PC-3 (cell line): ENCODE results near the gene CYB561A3. TPM values are rescaled to one million over a fixed set of nuclear protein-coding genes. Genes with fewer than 3 reads are reported as not detected.

Experiments
- ATAC-seq: fragments of 200-7000 bp; cut with Tn5 transposase; 2 replicates; pipeline ENCODE4 v1.9.1; 2020; ENCODE audit warnings: mild to moderate bottlenecking, moderate library complexity
- BruUV-seq: library from RNA; stranded (reverse); fragments of 400-500 nt; replicated peaks from 2 replicates; lab custom pipeline; 2021; lab: Mats Ljungman, UMichigan
- CTCF ChIA-PET: fragments of 300-600 bp; sonication (Branson Sonifier 250); formaldehyde crosslinking; loops from one replicate; lab custom pipeline; 2022; ENCODE audit warnings: antibody characterized with exemption; lab: Charles Lee
- POLR2A ChIA-PET: fragments of 300-600 bp; sonication (Branson Sonifier 250); formaldehyde crosslinking; loops from one replicate; lab custom pipeline; 2022; ENCODE audit warnings: antibody characterized with exemption; ENCODE audit not compliant: unreplicated experiment; lab: Charles Lee
- DNase-seq: peaks from one replicate; pipeline ENCODE4 v3.0.0-alpha.2; 2015
- H2AFZ ChIP-seq: fragments of 300-600 bp; sonication (generic); 2 replicates; pipeline ENCODE4 v1.6.0; 2016; ENCODE audit warnings: antibody characterized with exemption, low read length
- H3F3A ChIP-seq: fragments of 300-600 bp; sonication (generic); one replicate; pipeline ENCODE4 v1.6.0; 2017; ENCODE audit warnings: antibody characterized with exemption, low read length, control low read depth, mild to moderate bottlenecking; ENCODE audit not compliant: unreplicated experiment
- H3K27ac ChIP-seq: fragments of 300-600 bp; sonication (generic); 2 replicates; pipeline ENCODE4 v1.5.1; 2016; ENCODE audit warnings: mild to moderate bottlenecking, low read length
- H3K27me3 ChIP-seq: fragments of 300-600 bp; sonication (generic); 2 replicates; pipeline ENCODE4 v1.6.1; 2016; ENCODE audit warnings: low read length, mixed read lengths
- H3K36me3 ChIP-seq: fragments of 300-600 bp; sonication (generic); 2 replicates; pipeline ENCODE4 v1.6.1; 2016; ENCODE audit warnings: low read depth, mixed run types, low read length, mixed read lengths
- H3K4me1 ChIP-seq: fragments of 300-600 bp; sonication (generic); 2 replicates; pipeline ENCODE4 v1.5.1; 2016; ENCODE audit warnings: low read length; ENCODE audit not compliant: insufficient read depth
- H3K4me2 ChIP-seq: fragments of 300-600 bp; sonication (generic); 2 replicates; pipeline ENCODE4 v1.6.0; 2016; ENCODE audit warnings: low read length
- H3K4me3 ChIP-seq: fragments of 300-600 bp; sonication (generic); 2 replicates; pipeline ENCODE4 v1.5.1; 2016; ENCODE audit warnings: mild to moderate bottlenecking, low read length, mixed read lengths
- H3K79me2 ChIP-seq: fragments of 300-600 bp; sonication (generic); 2 replicates; pipeline ENCODE4 v1.6.1; 2017; ENCODE audit warnings: low read length, mixed read lengths
- H3K9ac ChIP-seq: fragments of 300-600 bp; sonication (generic); 2 replicates; pipeline ENCODE4 v1.6.0; 2016; ENCODE audit warnings: mild to moderate bottlenecking, low read length
- H3K9me2 ChIP-seq: fragments of 300-600 bp; sonication (generic); replicated peaks from 2 replicates; pipeline ENCODE4 v1.6.1; 2016; ENCODE audit warnings: mixed run types, low read length, mixed read lengths
- H3K9me3 ChIP-seq: fragments of 300-600 bp; sonication (generic); 2 replicates; pipeline ENCODE4 v1.6.1; 2016; ENCODE audit warnings: low read length, mixed read lengths
- H4K20me1 ChIP-seq: fragments of 300-600 bp; sonication (generic); 2 replicates; pipeline ENCODE4 v1.6.1; 2016; ENCODE audit warnings: low read length, mixed read lengths
- EZH2 ChIP-seq: fragments of 300-600 bp; sonication (generic); IDR thresholded peaks from one replicate; pipeline ENCODE4 v1.6.1; 2017; ENCODE audit warnings: antibody characterized with exemption, mild to moderate bottlenecking, low read length; ENCODE audit not compliant: unreplicated experiment
- EZH2phosphoT487 ChIP-seq: fragments of 300-600 bp; sonication (generic); IDR thresholded peaks from 2 replicates; pipeline ENCODE4 v1.6.1; 2018; ENCODE audit warnings: mild to moderate bottlenecking, antibody characterized with exemption, low read length, borderline replicate concordance
- intact Hi-C: fragments of 100-400 bp; cut with micrococcal nuclease; formaldehyde crosslinking; loops from 2 replicates; pipeline ENCODE4 v1.9.0; 2023
- total RNA-seq: library from RNA; depleted of rRNA; stranded (reverse); fragments of >200 nt; gene quantifications from 2 replicates; pipeline ENCODE4 v1.2.3, GENCODE V29; 2014
- TF ChIP-seq, protein P1 (sequence below): fragments of 300-600 bp; sonication (generic); conservative IDR thresholded peaks from 2 replicates; pipeline ENCODE4 v1.5.1; 2017; ENCODE audit warnings: antibody characterized with exemption, low read depth, mild to moderate bottlenecking, low read length

Gene CYB561A3
- total RNA-seq, 1 experiment from 2014 or later, result 51.2 TPM

DNA sequence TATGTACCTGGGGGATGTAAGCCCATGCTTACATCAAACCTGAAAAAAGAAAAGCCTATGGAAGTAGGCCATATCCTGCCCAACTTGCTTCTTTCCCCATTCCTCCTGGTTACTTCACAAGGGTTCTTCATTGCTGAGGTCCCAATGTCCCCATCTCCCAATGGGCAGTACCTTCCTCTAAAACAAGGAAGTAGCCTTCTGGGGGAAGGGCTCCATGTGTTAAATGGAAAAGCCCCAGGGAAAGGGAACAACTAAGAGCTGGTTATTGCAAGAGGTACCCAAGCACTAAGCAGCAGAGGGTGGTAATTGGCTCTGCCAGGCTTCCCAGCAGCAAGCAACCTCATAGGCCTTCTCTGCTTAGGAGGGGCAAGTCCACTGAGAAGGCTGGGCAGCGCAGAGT lies 42.0 kb upstream of the CYB561A3 start:
- Histone ChIP-seq H3F3A (peaks cover 3% of the 10 kb centered on the region), H3K36me3 (peaks cover 64% of the 10 kb centered on the region), H2AFZ (no peak overlapping the region), H3K27me3 (no peaks in the 10 kb centered on the region), H3K4me2 (no peak overlapping the region), H4K20me1 (no peaks in the 10 kb centered on the region; the same call in 1 of the 2 replicates), H3K9me3 (no peaks in the 10 kb centered on the region), H3K9ac (no peak overlapping the region), H3K9me2 (no peaks in the 10 kb centered on the region), H3K79me2 (no peaks in the 10 kb centered on the region), H3K4me3 (no peak overlapping the region), H3K4me1 (no peaks in the 10 kb centered on the region), H3K27ac (no peak overlapping the region)
- no TSS peak for BruUV-seq
- intact Hi-C loops, result no loop called here
- ChIA-PET CTCF (no interaction called here), POLR2A (no interaction called here)
- TF ChIP-seq, protein P1, sequence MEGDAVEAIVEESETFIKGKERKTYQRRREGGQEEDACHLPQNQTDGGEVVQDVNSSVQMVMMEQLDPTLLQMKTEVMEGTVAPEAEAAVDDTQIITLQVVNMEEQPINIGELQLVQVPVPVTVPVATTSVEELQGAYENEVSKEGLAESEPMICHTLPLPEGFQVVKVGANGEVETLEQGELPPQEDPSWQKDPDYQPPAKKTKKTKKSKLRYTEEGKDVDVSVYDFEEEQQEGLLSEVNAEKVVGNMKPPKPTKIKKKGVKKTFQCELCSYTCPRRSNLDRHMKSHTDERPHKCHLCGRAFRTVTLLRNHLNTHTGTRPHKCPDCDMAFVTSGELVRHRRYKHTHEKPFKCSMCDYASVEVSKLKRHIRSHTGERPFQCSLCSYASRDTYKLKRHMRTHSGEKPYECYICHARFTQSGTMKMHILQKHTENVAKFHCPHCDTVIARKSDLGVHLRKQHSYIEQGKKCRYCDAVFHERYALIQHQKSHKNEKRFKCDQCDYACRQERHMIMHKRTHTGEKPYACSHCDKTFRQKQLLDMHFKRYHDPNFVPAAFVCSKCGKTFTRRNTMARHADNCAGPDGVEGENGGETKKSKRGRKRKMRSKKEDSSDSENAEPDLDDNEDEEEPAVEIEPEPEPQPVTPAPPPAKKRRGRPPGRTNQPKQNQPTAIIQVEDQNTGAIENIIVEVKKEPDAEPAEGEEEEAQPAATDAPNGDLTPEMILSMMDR, result no peak
- TF ChIP-seq EZH2 (no peak), EZH2phosphoT487 (no peak)
- ATAC-seq (no peak), DNase-seq (no peak)

DNA sequence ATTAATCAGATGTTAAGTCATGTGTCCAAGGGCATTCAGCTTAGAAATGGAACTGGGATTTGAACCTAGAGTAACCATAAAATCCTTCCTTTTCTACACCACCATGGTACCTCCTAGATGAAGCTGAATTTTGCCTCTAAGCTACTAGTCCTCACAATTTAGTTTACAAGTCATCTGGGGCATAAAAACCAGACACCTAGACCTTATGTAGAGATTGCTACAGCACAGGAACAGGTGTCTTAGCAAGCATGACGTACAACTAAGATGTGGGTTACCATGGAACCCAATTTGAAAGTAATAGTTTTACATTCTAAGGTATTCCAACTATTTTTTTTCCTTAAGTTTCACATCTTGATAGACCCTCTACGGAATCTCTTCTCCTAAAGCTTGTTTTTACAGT lies 39.9 kb upstream of the CYB561A3 start:
- Histone ChIP-seq H3K36me3 (peaks cover 52% of the 10 kb centered on the region), H3K4me3 (no peak overlapping the region), H3K4me2 (no peak overlapping the region), H3F3A (peaks cover 3% of the 10 kb centered on the region), H3K9ac (no peak overlapping the region), H2AFZ (no peak overlapping the region), H3K79me2 (no peaks in the 10 kb centered on the region), H3K27ac (no peak overlapping the region), H3K4me1 (no peaks in the 10 kb centered on the region), H4K20me1 (no peaks in the 10 kb centered on the region; the same call in 1 of the 2 replicates), H3K27me3 (no peaks in the 10 kb centered on the region), H3K9me2 (no peaks in the 10 kb centered on the region), H3K9me3 (no peaks in the 10 kb centered on the region)
- no peak for ATAC-seq
- intact Hi-C loops, result no loop called here
- BruUV-seq, result no TSS peak
- POLR2A ChIA-PET, result interaction anchor here (0.7 kb wide), 1 partner anchor 8 kb away, joined by 5 read pairs; no protein-coding TSS in a partner anchor
- DNase-seq, result no peak
- CTCF ChIA-PET, result interaction anchor here (0.6 to 1.0 kb wide), 3 partner anchors 17 to 67 kb away, joined by 3 to 4 read pairs (median 3); no protein-coding TSS in a partner anchor
- TF ChIP-seq EZH2phosphoT487 (no peak), EZH2 (no peak)
- TF ChIP-seq, protein P1, result no peak

DNA sequence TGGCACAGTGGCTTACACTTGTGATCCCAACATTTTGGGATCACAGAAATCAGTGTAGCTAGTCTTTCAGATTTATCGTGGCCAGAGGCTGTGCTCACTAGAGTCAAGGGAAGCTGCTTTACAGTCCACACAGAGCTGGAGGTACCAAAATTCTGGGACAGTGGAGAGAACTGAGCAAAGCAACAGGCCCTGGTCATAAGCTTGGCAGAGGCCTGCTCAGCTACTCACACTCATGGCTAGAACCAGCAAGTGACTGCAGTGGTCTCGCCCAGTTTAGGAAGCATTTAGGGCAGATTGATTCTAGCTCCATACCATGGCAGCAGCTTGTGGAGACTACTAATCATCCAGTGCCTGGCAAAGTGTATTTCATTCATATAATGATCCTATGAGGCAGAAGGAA lies 39.5 kb upstream of the CYB561A3 start:
- no peak for DNase-seq
- H3K9me3 ChIP-seq, result no peaks in the 10 kb centered on the region
- H3K36me3 ChIP-seq, result peaks cover 49% of the 10 kb centered on the region
- no peaks in the 10 kb centered on the region for H3K4me1 ChIP-seq
- H2AFZ ChIP-seq, result no peak overlapping the region
- H3F3A ChIP-seq, result peaks cover 3% of the 10 kb centered on the region
- ChIA-PET POLR2A (no interaction called here), CTCF (interaction anchor here (0.6 to 1.0 kb wide), 3 partner anchors 17 to 67 kb away, joined by 3 to 4 read pairs (median 3); no protein-coding TSS in a partner anchor)
- peak; percentile 20; the same call in 1 of the 2 replicates for ATAC-seq
- no peak overlapping the region for H3K4me2 ChIP-seq
- H4K20me1 ChIP-seq, result no peaks in the 10 kb centered on the region; the same call in 1 of the 2 replicates
- no TSS peak for BruUV-seq
- TF ChIP-seq, protein P1, result no peak
- TF ChIP-seq EZH2 (no peak), EZH2phosphoT487 (no peak)
- no peaks in the 10 kb centered on the region for H3K27me3 ChIP-seq
- no peaks in the 10 kb centered on the region for H3K9me2 ChIP-seq
- no peak overlapping the region for H3K4me3 ChIP-seq
- H3K9ac ChIP-seq, result no peak overlapping the region
- no peak overlapping the region for H3K27ac ChIP-seq
- no peaks in the 10 kb centered on the region for H3K79me2 ChIP-seq
- intact Hi-C loops, result no loop called here
